ENCODE data around the gene FOLR2. TPM values are rescaled to one million over a fixed set of nuclear protein-coding genes. Genes with fewer than 3 reads are reported as not detected.

FOLR2 gene
- total and polyA plus RNA-seq, 2 experiments from 2014 or later, result not detected

DNA sequence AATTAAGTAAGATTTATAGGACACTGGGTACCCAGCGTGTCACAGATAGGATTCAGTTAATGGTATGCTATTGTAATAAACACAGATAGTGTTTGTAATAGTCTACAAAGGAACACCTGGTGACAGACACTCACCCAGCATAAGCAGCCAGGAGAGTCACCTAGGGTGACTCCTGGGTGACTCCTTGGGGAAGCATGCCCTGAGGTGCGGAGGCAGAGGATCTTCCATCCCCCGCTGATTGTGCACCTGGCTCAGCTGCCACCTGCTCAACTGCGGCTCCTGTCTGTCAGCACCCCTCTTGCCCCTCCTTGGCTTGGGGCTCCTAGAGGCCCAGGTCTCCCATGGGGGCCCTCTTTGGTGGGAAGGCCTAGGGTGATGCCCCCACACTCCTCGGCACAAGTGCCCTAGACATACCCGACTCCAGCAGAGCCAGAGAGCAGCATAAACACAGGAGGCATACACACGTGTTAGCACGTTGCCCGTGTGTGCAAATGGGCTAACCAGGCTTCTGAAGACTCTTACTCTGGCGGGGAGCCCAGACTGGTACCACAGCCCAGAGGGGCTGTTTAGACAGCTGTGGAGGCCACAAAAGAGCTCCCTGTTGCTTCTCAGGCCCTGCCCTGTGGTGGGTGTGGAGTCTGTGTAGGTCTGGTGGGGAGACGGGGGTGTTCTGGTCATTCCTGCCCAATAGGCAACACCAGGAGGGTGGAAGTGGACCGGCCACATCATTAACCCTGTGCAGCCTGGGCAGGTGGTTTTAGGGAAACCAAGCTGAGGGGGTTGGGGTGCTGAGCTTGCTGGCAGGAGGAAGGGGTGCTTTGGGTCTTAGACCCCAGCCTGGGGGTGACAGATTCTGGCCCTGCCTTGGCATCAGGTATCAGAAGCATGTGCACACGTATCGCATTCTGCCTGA, 11.0 kb downstream of the FOLR2 start (continued):
- TF ChIP-seq, protein P1, sequence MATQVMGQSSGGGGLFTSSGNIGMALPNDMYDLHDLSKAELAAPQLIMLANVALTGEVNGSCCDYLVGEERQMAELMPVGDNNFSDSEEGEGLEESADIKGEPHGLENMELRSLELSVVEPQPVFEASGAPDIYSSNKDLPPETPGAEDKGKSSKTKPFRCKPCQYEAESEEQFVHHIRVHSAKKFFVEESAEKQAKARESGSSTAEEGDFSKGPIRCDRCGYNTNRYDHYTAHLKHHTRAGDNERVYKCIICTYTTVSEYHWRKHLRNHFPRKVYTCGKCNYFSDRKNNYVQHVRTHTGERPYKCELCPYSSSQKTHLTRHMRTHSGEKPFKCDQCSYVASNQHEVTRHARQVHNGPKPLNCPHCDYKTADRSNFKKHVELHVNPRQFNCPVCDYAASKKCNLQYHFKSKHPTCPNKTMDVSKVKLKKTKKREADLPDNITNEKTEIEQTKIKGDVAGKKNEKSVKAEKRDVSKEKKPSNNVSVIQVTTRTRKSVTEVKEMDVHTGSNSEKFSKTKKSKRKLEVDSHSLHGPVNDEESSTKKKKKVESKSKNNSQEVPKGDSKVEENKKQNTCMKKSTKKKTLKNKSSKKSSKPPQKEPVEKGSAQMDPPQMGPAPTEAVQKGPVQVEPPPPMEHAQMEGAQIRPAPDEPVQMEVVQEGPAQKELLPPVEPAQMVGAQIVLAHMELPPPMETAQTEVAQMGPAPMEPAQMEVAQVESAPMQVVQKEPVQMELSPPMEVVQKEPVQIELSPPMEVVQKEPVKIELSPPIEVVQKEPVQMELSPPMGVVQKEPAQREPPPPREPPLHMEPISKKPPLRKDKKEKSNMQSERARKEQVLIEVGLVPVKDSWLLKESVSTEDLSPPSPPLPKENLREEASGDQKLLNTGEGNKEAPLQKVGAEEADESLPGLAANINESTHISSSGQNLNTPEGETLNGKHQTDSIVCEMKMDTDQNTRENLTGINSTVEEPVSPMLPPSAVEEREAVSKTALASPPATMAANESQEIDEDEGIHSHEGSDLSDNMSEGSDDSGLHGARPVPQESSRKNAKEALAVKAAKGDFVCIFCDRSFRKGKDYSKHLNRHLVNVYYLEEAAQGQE (IDR thresholded peaks at IDR 0.05; ENCODE audit: unreplicated experiment), result no peak
- TF ChIP-seq STAT1 (IDR thresholded peaks at IDR 0.05; ENCODE audit: unreplicated experiment), result no peak

- peaks cover 47% of the 10 kb centered on the region for H3K36me3 Mint-ChIP-seq (ENCODE audit: low read depth)
Measured at GRCh38 chr11:72228229-72228843, 11.7 kb downstream of the FOLR2 start.

More at GRCh38 chr11:72228229-72228843, 11.7 kb downstream of the FOLR2 start:
- H3K4me1 Mint-ChIP-seq, result peaks cover 19% of the 10 kb centered on the region
- Histone ChIP-seq H3K27ac (ENCODE audit: low read depth) (no peak overlapping the region), H3F3A (replicated peaks; ENCODE audit: low read depth) (no peaks in the 10 kb centered on the region), H3K4me1 (ENCODE audit: insufficient read depth) (peaks cover 12% of the 10 kb centered on the region), H3K36me3 (ENCODE audit: insufficient read depth) (no peaks in the 10 kb centered on the region; the same call in 1 of the 2 replicates), H3K27me3 (ENCODE audit: insufficient read depth) (peaks cover 10% of the 10 kb centered on the region; the same call in 1 of the 2 replicates), H3K79me2 (replicated peaks; ENCODE audit: insufficient read depth) (peaks cover 20% of the 10 kb centered on the region), H3K4me3 (no peak overlapping the region), H4K20me1 (replicated peaks; ENCODE audit: insufficient read depth) (peaks cover 12% of the 10 kb centered on the region), H3K4me2 (no peak overlapping the region), H3K9me2 (ENCODE audit: insufficient read depth) (no peaks in the 10 kb centered on the region), H2AFZ (no peak overlapping the region)
- TF ChIP-seq ZNF114 (CRISPR knock-in tag; IDR thresholded peaks at IDR 0.05), result no peak
- TF ChIP-seq, protein P2, sequence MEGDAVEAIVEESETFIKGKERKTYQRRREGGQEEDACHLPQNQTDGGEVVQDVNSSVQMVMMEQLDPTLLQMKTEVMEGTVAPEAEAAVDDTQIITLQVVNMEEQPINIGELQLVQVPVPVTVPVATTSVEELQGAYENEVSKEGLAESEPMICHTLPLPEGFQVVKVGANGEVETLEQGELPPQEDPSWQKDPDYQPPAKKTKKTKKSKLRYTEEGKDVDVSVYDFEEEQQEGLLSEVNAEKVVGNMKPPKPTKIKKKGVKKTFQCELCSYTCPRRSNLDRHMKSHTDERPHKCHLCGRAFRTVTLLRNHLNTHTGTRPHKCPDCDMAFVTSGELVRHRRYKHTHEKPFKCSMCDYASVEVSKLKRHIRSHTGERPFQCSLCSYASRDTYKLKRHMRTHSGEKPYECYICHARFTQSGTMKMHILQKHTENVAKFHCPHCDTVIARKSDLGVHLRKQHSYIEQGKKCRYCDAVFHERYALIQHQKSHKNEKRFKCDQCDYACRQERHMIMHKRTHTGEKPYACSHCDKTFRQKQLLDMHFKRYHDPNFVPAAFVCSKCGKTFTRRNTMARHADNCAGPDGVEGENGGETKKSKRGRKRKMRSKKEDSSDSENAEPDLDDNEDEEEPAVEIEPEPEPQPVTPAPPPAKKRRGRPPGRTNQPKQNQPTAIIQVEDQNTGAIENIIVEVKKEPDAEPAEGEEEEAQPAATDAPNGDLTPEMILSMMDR (conservative IDR thresholded peaks at IDR 0.05; ENCODE audit: low read depth in 2 of 2), result 0 out of 4 replicates have a peak, but pooled peaks of 1 of the 2 experiments have one; percentile 17
- peaks cover 17% of the 10 kb centered on the region for H3K27me3 Mint-ChIP-seq (ENCODE audit: insufficient read depth, low read depth, poor library complexity)
- ATAC-seq (peak; percentile 7; the same call in 2 of the 3 replicates), DNase-seq (ENCODE audit: low spot score) (peak; percentile 33)
- H3K4me3 Mint-ChIP-seq, result no peak overlapping the region
- no peaks in the 10 kb centered on the region for H3K9me3 Mint-ChIP-seq
- H3K27ac Mint-ChIP-seq, result no peak overlapping the region

All from GM23338 (cell line).